Measurements from ENCODE around the gene BPIFA2. TPM values are rescaled to one million over a fixed set of nuclear protein-coding genes. Genes with fewer than 3 reads are reported as not detected.

The BPIFA2 gene
- polyA plus RNA-seq, 1 donor from 2014 or later = not detected

DNA sequence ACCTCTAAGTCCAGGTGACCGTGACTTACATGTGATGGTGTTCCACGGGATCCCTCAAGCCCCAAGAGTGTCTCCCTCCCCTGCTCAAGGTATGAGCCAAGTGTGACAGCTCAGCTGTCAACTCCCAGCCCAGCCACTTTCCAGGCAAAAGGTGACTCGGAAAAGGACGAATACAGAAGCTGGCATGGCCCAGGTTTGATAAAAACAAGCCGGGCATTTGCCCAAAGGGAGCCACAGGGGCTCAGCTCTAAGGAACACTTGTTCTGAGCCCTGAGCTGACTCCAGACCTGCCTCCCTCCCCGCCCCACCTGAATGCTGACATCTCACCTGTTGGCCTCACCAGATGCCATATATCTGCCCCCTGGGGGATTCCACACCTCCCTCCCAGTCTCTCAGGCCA is 43.0 kb upstream of the BPIFA2 start:
- Histone ChIP-seq H3K4me2 (ENCODE audit: low read length) (no peak overlapping the region), H3K9me3 (ENCODE audit: low read length) (no peaks in the 10 kb centered on the region), H3K36me3 (ENCODE audit: insufficient read depth, low read length) (no peaks in the 10 kb centered on the region), H3K4me3 (ENCODE audit: low read length) (no peak overlapping the region), H3K9ac (ENCODE audit: low read length) (no peak overlapping the region), H3K27ac (ENCODE audit: low read length) (no peak overlapping the region), H4K20me1 (ENCODE audit: insufficient read depth) (no peaks in the 10 kb centered on the region), H3K79me2 (replicated peaks; ENCODE audit: insufficient read depth, low read length) (no peaks in the 10 kb centered on the region), H3K9me2 (ENCODE audit: insufficient read depth, low read length) (no peaks in the 10 kb centered on the region), H3F3A (ENCODE audit: insufficient read depth, low read length, poor library complexity, severe bottlenecking) (no peaks in the 10 kb centered on the region), H2AFZ (ENCODE audit: low read depth, low read length) (no peak overlapping the region), H3K27me3 (ENCODE audit: insufficient read depth, low read depth, low read length) (no peaks in the 10 kb centered on the region)
- TF ChIP-seq, protein P1, sequence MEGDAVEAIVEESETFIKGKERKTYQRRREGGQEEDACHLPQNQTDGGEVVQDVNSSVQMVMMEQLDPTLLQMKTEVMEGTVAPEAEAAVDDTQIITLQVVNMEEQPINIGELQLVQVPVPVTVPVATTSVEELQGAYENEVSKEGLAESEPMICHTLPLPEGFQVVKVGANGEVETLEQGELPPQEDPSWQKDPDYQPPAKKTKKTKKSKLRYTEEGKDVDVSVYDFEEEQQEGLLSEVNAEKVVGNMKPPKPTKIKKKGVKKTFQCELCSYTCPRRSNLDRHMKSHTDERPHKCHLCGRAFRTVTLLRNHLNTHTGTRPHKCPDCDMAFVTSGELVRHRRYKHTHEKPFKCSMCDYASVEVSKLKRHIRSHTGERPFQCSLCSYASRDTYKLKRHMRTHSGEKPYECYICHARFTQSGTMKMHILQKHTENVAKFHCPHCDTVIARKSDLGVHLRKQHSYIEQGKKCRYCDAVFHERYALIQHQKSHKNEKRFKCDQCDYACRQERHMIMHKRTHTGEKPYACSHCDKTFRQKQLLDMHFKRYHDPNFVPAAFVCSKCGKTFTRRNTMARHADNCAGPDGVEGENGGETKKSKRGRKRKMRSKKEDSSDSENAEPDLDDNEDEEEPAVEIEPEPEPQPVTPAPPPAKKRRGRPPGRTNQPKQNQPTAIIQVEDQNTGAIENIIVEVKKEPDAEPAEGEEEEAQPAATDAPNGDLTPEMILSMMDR (IDR thresholded peaks at IDR 0.05; ENCODE audit: poor library complexity, severe bottlenecking) = no peak
- no peak for TF ChIP-seq EP300 (conservative IDR thresholded peaks at IDR 0.05; ENCODE audit: poor library complexity, severe bottlenecking)
- TF ChIP-seq, protein P2, sequence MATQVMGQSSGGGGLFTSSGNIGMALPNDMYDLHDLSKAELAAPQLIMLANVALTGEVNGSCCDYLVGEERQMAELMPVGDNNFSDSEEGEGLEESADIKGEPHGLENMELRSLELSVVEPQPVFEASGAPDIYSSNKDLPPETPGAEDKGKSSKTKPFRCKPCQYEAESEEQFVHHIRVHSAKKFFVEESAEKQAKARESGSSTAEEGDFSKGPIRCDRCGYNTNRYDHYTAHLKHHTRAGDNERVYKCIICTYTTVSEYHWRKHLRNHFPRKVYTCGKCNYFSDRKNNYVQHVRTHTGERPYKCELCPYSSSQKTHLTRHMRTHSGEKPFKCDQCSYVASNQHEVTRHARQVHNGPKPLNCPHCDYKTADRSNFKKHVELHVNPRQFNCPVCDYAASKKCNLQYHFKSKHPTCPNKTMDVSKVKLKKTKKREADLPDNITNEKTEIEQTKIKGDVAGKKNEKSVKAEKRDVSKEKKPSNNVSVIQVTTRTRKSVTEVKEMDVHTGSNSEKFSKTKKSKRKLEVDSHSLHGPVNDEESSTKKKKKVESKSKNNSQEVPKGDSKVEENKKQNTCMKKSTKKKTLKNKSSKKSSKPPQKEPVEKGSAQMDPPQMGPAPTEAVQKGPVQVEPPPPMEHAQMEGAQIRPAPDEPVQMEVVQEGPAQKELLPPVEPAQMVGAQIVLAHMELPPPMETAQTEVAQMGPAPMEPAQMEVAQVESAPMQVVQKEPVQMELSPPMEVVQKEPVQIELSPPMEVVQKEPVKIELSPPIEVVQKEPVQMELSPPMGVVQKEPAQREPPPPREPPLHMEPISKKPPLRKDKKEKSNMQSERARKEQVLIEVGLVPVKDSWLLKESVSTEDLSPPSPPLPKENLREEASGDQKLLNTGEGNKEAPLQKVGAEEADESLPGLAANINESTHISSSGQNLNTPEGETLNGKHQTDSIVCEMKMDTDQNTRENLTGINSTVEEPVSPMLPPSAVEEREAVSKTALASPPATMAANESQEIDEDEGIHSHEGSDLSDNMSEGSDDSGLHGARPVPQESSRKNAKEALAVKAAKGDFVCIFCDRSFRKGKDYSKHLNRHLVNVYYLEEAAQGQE (IDR thresholded peaks at IDR 0.05; ENCODE audit: borderline replicate concordance) = no peak
- no peak for TF ChIP-seq TAF1 (IDR thresholded peaks at IDR 0.05; ENCODE audit: low read depth)
- no peak for TF ChIP-seq RAD21 (conservative IDR thresholded peaks at IDR 0.05)
- no peak for TF ChIP-seq POLR2AphosphoS5 (IDR thresholded peaks at IDR 0.05)
- TF ChIP-seq EZH2 (IDR thresholded peaks at IDR 0.05; ENCODE audit: borderline replicate concordance, insufficient read depth, low read length, poor library complexity, severe bottlenecking) = no peak
- no peak for TF ChIP-seq MXI1 (conservative IDR thresholded peaks at IDR 0.05; ENCODE audit: poor library complexity, severe bottlenecking)
- no peak for TF ChIP-seq SMC3 (conservative IDR thresholded peaks at IDR 0.05; ENCODE audit: poor library complexity)

DNA sequence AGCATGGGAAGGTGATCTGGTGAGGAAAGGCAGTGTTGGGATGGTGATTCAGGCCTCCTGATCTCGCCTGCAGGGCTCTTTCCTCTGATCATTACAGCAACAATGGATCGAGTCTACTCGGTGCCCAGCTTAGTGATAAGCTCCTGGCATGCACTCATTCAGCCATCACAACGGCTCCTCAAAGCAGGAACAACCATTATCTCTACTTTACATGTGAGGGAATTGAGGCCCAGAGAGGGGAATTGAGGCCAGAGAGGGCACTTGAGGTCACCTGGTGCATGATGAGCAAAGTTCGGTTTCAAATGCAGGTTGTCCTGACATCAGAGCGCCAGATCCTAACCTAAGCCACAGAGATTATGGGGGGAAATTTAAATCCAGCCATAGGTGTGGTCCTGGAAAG is 42.0 kb upstream of the BPIFA2 start:
- H3K4me3 ChIP-seq (ENCODE audit: low read length) = no peak overlapping the region
- no peaks in the 10 kb centered on the region for H3K79me2 ChIP-seq (replicated peaks; ENCODE audit: insufficient read depth, low read length)
- H3K9me2 ChIP-seq (ENCODE audit: insufficient read depth, low read length) = no peaks in the 10 kb centered on the region
- H3K9me3 ChIP-seq (ENCODE audit: low read length) = no peaks in the 10 kb centered on the region
- no peak overlapping the region for H3K4me2 ChIP-seq (ENCODE audit: low read length)
- H3K27ac ChIP-seq (ENCODE audit: low read length) = no peak overlapping the region
- no peaks in the 10 kb centered on the region for H4K20me1 ChIP-seq (ENCODE audit: insufficient read depth)
- H3K9ac ChIP-seq (ENCODE audit: low read length) = no peak overlapping the region
- TF ChIP-seq SMC3 (conservative IDR thresholded peaks at IDR 0.05; ENCODE audit: poor library complexity) (no peak), MXI1 (conservative IDR thresholded peaks at IDR 0.05; ENCODE audit: poor library complexity, severe bottlenecking) (no peak), TAF1 (IDR thresholded peaks at IDR 0.05; ENCODE audit: low read depth) (no peak), EZH2 (IDR thresholded peaks at IDR 0.05; ENCODE audit: borderline replicate concordance, insufficient read depth, low read length, poor library complexity, severe bottlenecking) (no peak), POLR2AphosphoS5 (IDR thresholded peaks at IDR 0.05) (no peak), RAD21 (conservative IDR thresholded peaks at IDR 0.05) (no peak), EP300 (conservative IDR thresholded peaks at IDR 0.05; ENCODE audit: poor library complexity, severe bottlenecking) (no peak)
- TF ChIP-seq, protein P2 (IDR thresholded peaks at IDR 0.05; ENCODE audit: borderline replicate concordance) = no peak
- TF ChIP-seq, protein P1 (IDR thresholded peaks at IDR 0.05; ENCODE audit: poor library complexity, severe bottlenecking) = no peak
- no peaks in the 10 kb centered on the region for H3K27me3 ChIP-seq (ENCODE audit: insufficient read depth, low read depth, low read length)
- H2AFZ ChIP-seq (ENCODE audit: low read depth, low read length) = no peak overlapping the region
- no peaks in the 10 kb centered on the region for H3F3A ChIP-seq (ENCODE audit: insufficient read depth, low read length, poor library complexity, severe bottlenecking)
- H3K36me3 ChIP-seq (ENCODE audit: insufficient read depth, low read length) = no peaks in the 10 kb centered on the region
